ENCODE results near the gene SMYD3. TPM values are rescaled to one million over a fixed set of nuclear protein-coding genes. Genes with fewer than 3 reads are reported as not detected.

The SMYD3 gene
- total RNA-seq, 2 experiments from 2014 or later = 21.3 to 21.4 TPM

- CTCF ChIA-PET = interaction anchor here (0.6 to 0.7 kb wide), 3 partner anchors 105 to 409 kb away, joined by 3 to 6 read pairs (median 3); no protein-coding TSS in a partner anchor
- Mint-ChIP-seq H3K4me3 (no peak overlapping the region), H3K27ac (no peak overlapping the region), H3K36me3 (ENCODE audit: low read depth) (peaks cover 9% of the 10 kb centered on the region), H3K9me3 (no peaks in the 10 kb centered on the region), H3K4me1 (ENCODE audit: low read depth) (peaks cover 2% of the 10 kb centered on the region), H3K27me3 (ENCODE audit: low read depth) (no peaks in the 10 kb centered on the region)
- no peak for DNase-seq
- intact Hi-C loops (cut with micrococcal nuclease) = no loop called here
Measured at GRCh38 chr1:246291127-246291526, 216.0 kb downstream of the SMYD3 start.

- CTCF ChIA-PET = no interaction called here
- H3K27me3 Mint-ChIP-seq (ENCODE audit: low read depth) = no peaks in the 10 kb centered on the region
- no peak overlapping the region for H3K27ac Mint-ChIP-seq
- DNase-seq = no peak
- H3K36me3 Mint-ChIP-seq (ENCODE audit: low read depth) = peaks cover 10% of the 10 kb centered on the region
- no peaks in the 10 kb centered on the region for H3K9me3 Mint-ChIP-seq
- H3K4me3 Mint-ChIP-seq = no peak overlapping the region
- peaks cover 3% of the 10 kb centered on the region for H3K4me1 Mint-ChIP-seq (ENCODE audit: low read depth)
- intact Hi-C loops (cut with micrococcal nuclease) = no loop called here
Measured at GRCh38 chr1:246283771-246284410, 223.2 kb downstream of the SMYD3 start.

- peaks cover 10% of the 10 kb centered on the region for H3K36me3 Mint-ChIP-seq (ENCODE audit: low read depth)
- no peak for DNase-seq
- peaks cover 3% of the 10 kb centered on the region for H3K4me1 Mint-ChIP-seq (ENCODE audit: low read depth)
- no peak overlapping the region for H3K4me3 Mint-ChIP-seq
- H3K27me3 Mint-ChIP-seq (ENCODE audit: low read depth) = no peaks in the 10 kb centered on the region
- CTCF ChIA-PET = no interaction called here
- no peak overlapping the region for H3K27ac Mint-ChIP-seq
- intact Hi-C loops (cut with micrococcal nuclease) = no loop called here
- H3K9me3 Mint-ChIP-seq = no peaks in the 10 kb centered on the region
Measured at GRCh38 chr1:246281639-246282038, 225.4 kb downstream of the SMYD3 start.

GRCh38 chr1:246281195-246281594 is 225.9 kb downstream of the SMYD3 start:
- peaks cover 10% of the 10 kb centered on the region for H3K36me3 Mint-ChIP-seq (ENCODE audit: low read depth)
- H3K9me3 Mint-ChIP-seq = no peaks in the 10 kb centered on the region
- intact Hi-C loops (cut with micrococcal nuclease) = no loop called here

GRCh38 chr1:246280551-246280950 is 226.5 kb downstream of the SMYD3 start:
- CTCF ChIA-PET = interaction anchor here (0.7 kb wide), 1 partner anchor 93 kb away, joined by 3 read pairs; no protein-coding TSS in a partner anchor
- H3K36me3 Mint-ChIP-seq (ENCODE audit: low read depth) = peaks cover 7% of the 10 kb centered on the region
- H3K9me3 Mint-ChIP-seq = no peaks in the 10 kb centered on the region
- intact Hi-C loops (cut with micrococcal nuclease) = loop anchor here (1.0 kb wide), 1 partner anchor 268 kb away; no protein-coding TSS in a partner anchor
- H3K27ac Mint-ChIP-seq = no peak overlapping the region
- H3K4me3 Mint-ChIP-seq = no peak overlapping the region
- H3K4me1 Mint-ChIP-seq (ENCODE audit: low read depth) = peaks cover 3% of the 10 kb centered on the region
- H3K27me3 Mint-ChIP-seq (ENCODE audit: low read depth) = no peaks in the 10 kb centered on the region
- DNase-seq = peak; percentile 7

More at GRCh38 chr1:246281195-246281594, 225.9 kb downstream of the SMYD3 start:
- no peak overlapping the region for H3K4me3 Mint-ChIP-seq
- CTCF ChIA-PET = no interaction called here
- DNase-seq = no peak
- H3K27ac Mint-ChIP-seq = no peak overlapping the region
- no peaks in the 10 kb centered on the region for H3K27me3 Mint-ChIP-seq (ENCODE audit: low read depth)
- peaks cover 3% of the 10 kb centered on the region for H3K4me1 Mint-ChIP-seq (ENCODE audit: low read depth)

- intact Hi-C loops (cut with micrococcal nuclease) = no loop called here
- Mint-ChIP-seq H3K9me3 (no peaks in the 10 kb centered on the region), H3K36me3 (ENCODE audit: low read depth) (peaks cover 4% of the 10 kb centered on the region), H3K4me3 (no peak overlapping the region), H3K27ac (no peak overlapping the region), H3K27me3 (ENCODE audit: low read depth) (no peaks in the 10 kb centered on the region), H3K4me1 (ENCODE audit: low read depth) (no peaks in the 10 kb centered on the region)
- CTCF ChIA-PET = no interaction called here
- no peak for DNase-seq
Measured at GRCh38 chr1:246279402-246279801, 227.7 kb downstream of the SMYD3 start.

GRCh38 chr1:246278371-246278770 is 228.7 kb downstream of the SMYD3 start:
- no peaks in the 10 kb centered on the region for H3K27me3 Mint-ChIP-seq (ENCODE audit: low read depth)
- intact Hi-C loops (cut with micrococcal nuclease) = no loop called here
- H3K4me3 Mint-ChIP-seq = no peak overlapping the region
- H3K36me3 Mint-ChIP-seq (ENCODE audit: low read depth) = peaks cover 6% of the 10 kb centered on the region
- CTCF ChIA-PET = no interaction called here
- DNase-seq = no peak
- no peaks in the 10 kb centered on the region for H3K9me3 Mint-ChIP-seq
- no peak overlapping the region for H3K27ac Mint-ChIP-seq
- no peaks in the 10 kb centered on the region for H3K4me1 Mint-ChIP-seq (ENCODE audit: low read depth)

- Mint-ChIP-seq H3K4me1 (ENCODE audit: low read depth) (no peaks in the 10 kb centered on the region), H3K4me3 (no peak overlapping the region), H3K27ac (no peak overlapping the region), H3K9me3 (no peaks in the 10 kb centered on the region), H3K36me3 (ENCODE audit: low read depth) (peaks cover 2% of the 10 kb centered on the region), H3K27me3 (ENCODE audit: low read depth) (no peaks in the 10 kb centered on the region)
- intact Hi-C loops (cut with micrococcal nuclease) = no loop called here
- CTCF ChIA-PET = no interaction called here
- DNase-seq = no peak
Measured at GRCh38 chr1:246275036-246275435, 232.0 kb downstream of the SMYD3 start.

GRCh38 chr1:246274186-246274585 is 232.9 kb downstream of the SMYD3 start:
- intact Hi-C loops (cut with micrococcal nuclease) = no loop called here

GRCh38 chr1:246271516-246271915 is 235.6 kb downstream of the SMYD3 start:
- intact Hi-C loops (cut with micrococcal nuclease) = no loop called here
- H3K4me3 Mint-ChIP-seq = no peak overlapping the region
- H3K9me3 Mint-ChIP-seq = peaks cover 1% of the 10 kb centered on the region
- CTCF ChIA-PET = no interaction called here
- no peak for DNase-seq
- H3K27me3 Mint-ChIP-seq (ENCODE audit: low read depth) = no peaks in the 10 kb centered on the region
- no peak overlapping the region for H3K27ac Mint-ChIP-seq
- H3K36me3 Mint-ChIP-seq (ENCODE audit: low read depth) = peaks cover 4% of the 10 kb centered on the region
- no peaks in the 10 kb centered on the region for H3K4me1 Mint-ChIP-seq (ENCODE audit: low read depth)

More at GRCh38 chr1:246274186-246274585, 232.9 kb downstream of the SMYD3 start:
- CTCF ChIA-PET = no interaction called here
- Mint-ChIP-seq H3K27ac (no peak overlapping the region), H3K9me3 (no peaks in the 10 kb centered on the region), H3K36me3 (ENCODE audit: low read depth) (peaks cover 2% of the 10 kb centered on the region), H3K4me3 (no peak overlapping the region), H3K4me1 (ENCODE audit: low read depth) (no peaks in the 10 kb centered on the region), H3K27me3 (ENCODE audit: low read depth) (no peaks in the 10 kb centered on the region)
- DNase-seq = no peak

GRCh38 chr1:246270236-246270635 is 236.8 kb downstream of the SMYD3 start:
- no peaks in the 10 kb centered on the region for H3K4me1 Mint-ChIP-seq (ENCODE audit: low read depth)
- H3K9me3 Mint-ChIP-seq = peaks cover 1% of the 10 kb centered on the region
- H3K27ac Mint-ChIP-seq = no peak overlapping the region
- no peak overlapping the region for H3K4me3 Mint-ChIP-seq
- intact Hi-C loops (cut with micrococcal nuclease) = no loop called here
- peaks cover 7% of the 10 kb centered on the region for H3K36me3 Mint-ChIP-seq (ENCODE audit: low read depth)
- CTCF ChIA-PET = no interaction called here
- no peaks in the 10 kb centered on the region for H3K27me3 Mint-ChIP-seq (ENCODE audit: low read depth)
- no peak for DNase-seq

GRCh38 chr1:246269466-246269865 is 237.6 kb downstream of the SMYD3 start:
- no peak overlapping the region for H3K27ac Mint-ChIP-seq
- H3K36me3 Mint-ChIP-seq (ENCODE audit: low read depth) = peaks cover 9% of the 10 kb centered on the region
- DNase-seq = no peak
- intact Hi-C loops (cut with micrococcal nuclease) = no loop called here
- no peaks in the 10 kb centered on the region for H3K4me1 Mint-ChIP-seq (ENCODE audit: low read depth)
- H3K9me3 Mint-ChIP-seq = peaks cover 1% of the 10 kb centered on the region
- CTCF ChIA-PET = interaction anchor here (0.7 kb wide), 1 partner anchor 170 kb away, joined by 3 read pairs; no protein-coding TSS in a partner anchor
- no peak overlapping the region for H3K4me3 Mint-ChIP-seq
- H3K27me3 Mint-ChIP-seq (ENCODE audit: low read depth) = no peaks in the 10 kb centered on the region

- intact Hi-C loops (cut with micrococcal nuclease) = no loop called here
- CTCF ChIA-PET = no interaction called here
- Mint-ChIP-seq H3K9me3 (peaks cover 1% of the 10 kb centered on the region), H3K27me3 (ENCODE audit: low read depth) (no peaks in the 10 kb centered on the region), H3K4me1 (ENCODE audit: low read depth) (no peaks in the 10 kb centered on the region), H3K27ac (no peak overlapping the region), H3K36me3 (ENCODE audit: low read depth) (peaks cover 7% of the 10 kb centered on the region), H3K4me3 (no peak overlapping the region)
- DNase-seq = no peak
Measured at GRCh38 chr1:246267896-246268295, 239.2 kb downstream of the SMYD3 start.

Data from activated naive CD4-positive, alpha-beta T cell treated with anti-CD3 and anti-CD28 coated beads for 36 hours (primary cell).